GM12878 (cell line): Measurements from ENCODE around the gene CHRM1. TPM values are rescaled to one million over a fixed set of nuclear protein-coding genes. Genes with fewer than 3 reads are reported as not detected.

ENCODE experiments used
- ATAC-seq: fragments of 200-7000 bp; cut with Tn5 transposase; 3 replicates; pipeline ENCODE4 v1.9.1; 2020; ENCODE audit warnings: mild to moderate bottlenecking, moderate library complexity
- BruUV-seq: library from RNA; stranded (reverse); fragments of 400-500 nt; replicated peaks from 2 replicates; lab custom pipeline; 2021; lab: Mats Ljungman, UMichigan
- CTCF ChIA-PET: fragments of 300-600 bp; sonication (Branson Sonifier 250); formaldehyde crosslinking; extraction: SDS; loops from one replicate; lab custom pipeline; 2021; ENCODE audit warnings: inconsistent platforms; lab: Yijun Ruan, JAX
- POLR2A ChIA-PET: fragments of 350-600 bp; formaldehyde crosslinking; extraction: SDS; loops from one replicate; lab custom pipeline; 2021; ENCODE audit warnings: inconsistent platforms; lab: Charles Lee
- RAD21 ChIA-PET: fragments of 300-600 bp; sonication (Branson Sonifier 250); formaldehyde crosslinking; loops from one replicate; lab custom pipeline; 2023; ENCODE audit warnings: antibody characterized with exemption; ENCODE audit not compliant: unreplicated experiment; lab: Charles Lee
- SMC1A ChIA-PET: fragments of 300-600 bp; sonication (Branson Sonifier 250); formaldehyde crosslinking; loops from one replicate; lab custom pipeline; 2023; ENCODE audit not compliant: unreplicated experiment, uncharacterized antibody; lab: Charles Lee
- DNase-seq: peaks from one replicate; pipeline ENCODE4 v3.0.0-alpha.2; 2011; ENCODE audit warnings: low read depth, low spot score
- FAIRE-seq: peaks from 3 replicates; lab custom pipeline; 2011; peaks lifted over from hg19 to GRCh38; lab: Jason Lieb, UNC
- H2AFZ ChIP-seq: 2 replicates; pipeline ENCODE4 v1.6.0; 2011; ENCODE audit warnings: low read depth, low read length, control low read depth; ENCODE audit not compliant: control insufficient read depth
- H3K27ac ChIP-seq: 2 replicates; pipeline ENCODE4 v1.5.1; 2011; ENCODE audit warnings: control low read depth; ENCODE audit not compliant: control insufficient read depth, insufficient read depth
- H3K27me3 ChIP-seq, 2 experiments: replicated peaks in 1 of 2; 2 replicates each; pipeline versions ENCODE4 v1.6.0 to v1.6.1; 2011; ENCODE audit warnings: low read length in 1 of 2; ENCODE audit not compliant: control insufficient read depth in 2 of 2, insufficient read depth in 2 of 2
- H3K36me3 ChIP-seq, 2 experiments: 2 replicates each; pipeline ENCODE4 v1.5.1; 2011; ENCODE audit warnings: low read length in 1 of 2; ENCODE audit not compliant: control insufficient read depth in 2 of 2, insufficient read depth in 2 of 2
- H3K4me1 ChIP-seq: 2 replicates; pipeline ENCODE4 v1.6.1; 2011; ENCODE audit warnings: mild to moderate bottlenecking, low read length, moderate library complexity, mixed read lengths; ENCODE audit not compliant: control insufficient read depth, insufficient read depth
- H3K4me2 ChIP-seq: 2 replicates; pipeline ENCODE4 v1.6.0; 2011; ENCODE audit warnings: control low read depth; ENCODE audit not compliant: control insufficient read depth, insufficient read depth
- H3K4me3 ChIP-seq: fragments of 200-600 bp; sonication (generic); 2 replicates; pipeline ENCODE4 v1.5.1; 2016
- H3K79me2 ChIP-seq: 2 replicates; pipeline ENCODE4 v1.6.0; 2011; ENCODE audit warnings: low read length; ENCODE audit not compliant: control insufficient read depth, insufficient read depth
- H3K9ac ChIP-seq: 2 replicates; pipeline ENCODE4 v1.8.0; 2011; ENCODE audit warnings: low read length, control low read depth, mixed read lengths; ENCODE audit not compliant: control insufficient read depth, insufficient read depth
- H3K9me3 ChIP-seq: replicated peaks from 3 replicates; pipeline ENCODE4 v1.5.1; 2011; ENCODE audit warnings: mild to moderate bottlenecking, low read length; ENCODE audit not compliant: control insufficient read depth, insufficient read depth
- H4K20me1 ChIP-seq: 2 replicates; pipeline ENCODE4 v1.6.0; 2011; ENCODE audit not compliant: control insufficient read depth, insufficient read depth
- ETV6 ChIP-seq, 2 experiments: fragments of 450-650 bp in 1 of 2; IDR thresholded peaks in 1 of 2; conservative IDR thresholded peaks in 1 of 2; 2 replicates each; pipeline ENCODE4 v1.6.1; 2014; ENCODE audit warnings: antibody characterized with exemption in 1 of 2, borderline replicate concordance in 1 of 2, low read depth in 1 of 2, mild to moderate bottlenecking in 1 of 2, moderate library complexity in 1 of 2
- KLF5 ChIP-seq: fragments of 450-650 bp; IDR thresholded peaks from 2 replicates; pipeline ENCODE4 v1.6.1; 2014; ENCODE audit warnings: mild to moderate bottlenecking; ENCODE audit not compliant: partially characterized antibody
- MEF2B ChIP-seq: fragments of 450-650 bp; IDR thresholded peaks from 2 replicates; pipeline ENCODE4 v1.6.1; 2018; ENCODE audit warnings: mild to moderate bottlenecking, moderate library complexity; ENCODE audit not compliant: partially characterized antibody, poor library complexity, severe bottlenecking
- RAD21 ChIP-seq: IDR thresholded peaks from 2 replicates; pipeline ENCODE4 v1.6.1; 2011; ENCODE audit warnings: mild to moderate bottlenecking, low read depth, low read length, moderate library complexity; ENCODE audit not compliant: insufficient read depth
- SIN3A ChIP-seq: IDR thresholded peaks from 2 replicates; pipeline ENCODE4 v1.6.1; 2012; ENCODE audit warnings: low read depth, low read length, improper control_type of control experiment
- TARDBP ChIP-seq: IDR thresholded peaks from 2 replicates; pipeline ENCODE4 v1.6.1; 2016; ENCODE audit warnings: borderline replicate concordance
- WGBS: methylation state at CpG from one replicate; pipeline ENCODE4 v1.1.6; 2016; ENCODE audit warnings: low lambda C conversion rate; ENCODE audit not compliant: insufficient replicate concordance, insufficient coverage; ENCODE audit errors: missing lambda C conversion rate; 5-methylcytosine and 5-hydroxymethylcytosine counted together
- in situ Hi-C: fragments of 300-500 bp; cut with MboI; formaldehyde crosslinking; loops from 9 replicates; pipeline ENCODE4 v1.14.3; 2018; ENCODE audit warnings: mixed read lengths
- intact Hi-C: fragments of 100-400 bp; cut with micrococcal nuclease; formaldehyde crosslinking; loops from one replicate; pipeline ENCODE4 v1.14.2; 2022; ENCODE audit not compliant: unreplicated experiment
- polyA plus RNA-seq, 11 experiments: library from polyadenylated mRNA; depleted of rRNA in 4 of 11; unstranded in 6 of 11; stranded (reverse) in 5 of 11; fragments of >200 nt; fragmentation: Nextera tagmentation in 4 of 11; fragmentation: Illumina TruSeq in 1 of 11; extraction: Ambion mirVana in 4 of 11; extraction: Trizol in 1 of 11; gene quantifications; 1 replicate in 1 of 11; 2 replicates in 10 of 11; pipeline versions ENCODE4 v1.2.1 to v1.2.3, GENCODE V29; 2011 to 2016; ENCODE audit warnings: inconsistent platforms in 2 of 11, missing spikeins in 2 of 11, low read depth in 1 of 11
- total RNA-seq, 4 experiments: library from RNA; depleted of rRNA in 3 of 4; stranded (reverse); fragments of >200 nt in 3 of 4; fragmentation: Illumina TruSeq in 1 of 4; extraction: Trizol in 1 of 4; gene quantifications; 2 replicates each; pipeline versions ENCODE4 v1.2.1 to v1.2.3, GENCODE V29; 2013 to 2021

CHRM1 gene
- total and polyA plus RNA-seq, 10 of the 15 experiments (the other 5 are each of a cell fraction or from before 2014, with no cell fraction given), result not detected

GRCh38 chr11:62921573-62922188 is 518 bp upstream of the CHRM1 start:
- Histone ChIP-seq H3K4me2 (no peak overlapping the region), H3K27me3 (peaks cover 12 to 20% of the 10 kb centered on the region in 2 experiments), H3K9me3 (no peaks in the 10 kb centered on the region), H2AFZ (no peak overlapping the region), H3K4me3 (no peak overlapping the region), H4K20me1 (no peaks in the 10 kb centered on the region), H3K36me3 (no peaks in the 10 kb centered on the region), H3K79me2 (no peaks in the 10 kb centered on the region), H3K4me1 (peaks cover 19% of the 10 kb centered on the region), H3K27ac (no peak overlapping the region), H3K9ac (no peak overlapping the region)
- ChIA-PET CTCF (interaction anchor here (1.8 to 7.1 kb wide), 3 partner anchors 15 to 101 kb away, joined by 9 to 45 read pairs (median 10); no protein-coding TSS in a partner anchor), POLR2A (interaction anchor here (0.6 kb wide), 1 partner anchor 18 kb away, joined by 3 read pairs; no protein-coding TSS in a partner anchor), RAD21 (interaction anchor here (1.3 kb wide), 1 partner anchor 12 kb away, joined by 5 read pairs; no protein-coding TSS in a partner anchor), SMC1A (interaction anchor here (1.5 kb wide), 1 partner anchor 15 kb away, joined by 8 read pairs; no protein-coding TSS in a partner anchor)
- in situ Hi-C loops (no loop called here), intact Hi-C loops (no loop called here)
- DNase-seq, result no peak
- no TSS peak for BruUV-seq
- WGBS, result 28% methylated on average over 15 of the region's 19 CpGs
- TF ChIP-seq MEF2B, result no peak
- no peak for TF ChIP-seq TARDBP
- no peak for TF ChIP-seq KLF5
- TF ChIP-seq SIN3A, result no peak
- no peak for TF ChIP-seq ETV6 (conservative IDR thresholded peaks at IDR 0.05 in 1 of 2, IDR thresholded peaks at IDR 0.05 in 1 of 2; ENCODE audit: borderline replicate concordance in 1 of 2, low read depth in 1 of 2)
- TF ChIP-seq RAD21, result no peak
- no peak; the same call in 2 of the 3 replicates for ATAC-seq
- no peak for FAIRE-seq
